ENCODE data around the gene TENT4B.

Gene TENT4B

GRCh38 chr16:50198802-50199403 is 45.8 kb downstream of the TENT4B start:
- DNase-seq: no peak

GRCh38 chr16:50201787-50202186 is 48.7 kb downstream of the TENT4B start:
- no peak for DNase-seq

GRCh38 chr16:50202926-50203624 is 50.0 kb downstream of the TENT4B start:
- no peak for DNase-seq

GRCh38 chr16:50203681-50204080 is 50.6 kb downstream of the TENT4B start:
- DNase-seq: no peak

GRCh38 chr16:50204453-50205108 is 51.5 kb downstream of the TENT4B start:
- no peak for DNase-seq

- DNase-seq: no peak
Measured at GRCh38 chr16:50207652-50208051, 54.5 kb downstream of the TENT4B start.

GRCh38 chr16:50208460-50208931 is 55.4 kb downstream of the TENT4B start:
- DNase-seq: no peak

GRCh38 chr16:50209546-50210265 is 56.6 kb downstream of the TENT4B start:
- no peak for DNase-seq

GRCh38 chr16:50210266-50211038 is 57.3 kb downstream of the TENT4B start:
- DNase-seq: no peak

- DNase-seq: no peak
Measured at GRCh38 chr16:50213939-50214519, 60.9 kb downstream of the TENT4B start.

- no peak for DNase-seq
Measured at GRCh38 chr16:50215680-50216079, 62.6 kb downstream of the TENT4B start.

- no peak for DNase-seq
Measured at GRCh38 chr16:50216231-50216630, 63.1 kb downstream of the TENT4B start.

GRCh38 chr16:50219402-50219975 is 66.4 kb downstream of the TENT4B start:
- no peak for DNase-seq

- no peak for DNase-seq
Measured at GRCh38 chr16:50224286-50224685, 71.2 kb downstream of the TENT4B start.

- DNase-seq: no peak
Measured at GRCh38 chr16:50227120-50227519, 74.0 kb downstream of the TENT4B start.

GRCh38 chr16:50227665-50228064 is 74.6 kb downstream of the TENT4B start:
- no peak for DNase-seq

- DNase-seq: no peak
Measured at GRCh38 chr16:50228364-50228868, 75.3 kb downstream of the TENT4B start.

- no peak for DNase-seq
Measured at GRCh38 chr16:50229149-50229726, 76.1 kb downstream of the TENT4B start.

- no peak for DNase-seq
Measured at GRCh38 chr16:50234771-50235556, 81.9 kb downstream of the TENT4B start.

- no peak for DNase-seq
Measured at GRCh38 chr16:50235581-50235980, 82.5 kb downstream of the TENT4B start.

Measured in NCI-H2081 treated with DMSO at 0.1 percent for 48 hours (cell line).